ENCODE results near the gene HINT3.
A peak's percentile ranks its signal among the peaks of the same experiment; 100 is the strongest.

Gene HINT3

DNA sequence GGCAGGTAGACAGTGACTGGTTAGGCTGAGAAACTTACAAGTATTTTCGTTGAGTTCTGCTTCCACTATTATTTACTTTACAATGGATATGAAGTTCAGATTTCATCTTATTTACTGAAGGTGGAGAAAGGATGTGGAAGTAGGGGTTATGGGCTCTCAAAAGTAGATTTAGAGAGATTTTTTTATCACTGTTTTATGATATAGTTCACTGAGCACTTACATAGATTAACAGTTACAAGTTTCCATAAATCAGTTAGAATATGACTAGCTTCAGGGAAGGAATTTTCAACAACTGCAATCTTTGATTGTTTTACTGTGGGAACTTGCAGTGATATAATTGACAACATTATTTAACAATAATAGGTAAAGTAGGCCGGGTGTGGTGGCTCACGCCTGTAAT lies 22.5 kb downstream of the HINT3 start:
- no peak overlapping the region for H3K9ac ChIP-seq (ENCODE audit: low read length)
- DNase-seq: no peak
- no peak overlapping the region for H2BK120ac ChIP-seq (ENCODE audit: insufficient read depth, low read length, poor library complexity)
- no peak overlapping the region for H2BK5ac ChIP-seq (ENCODE audit: low read depth, low read length, poor library complexity)
- no peaks in the 10 kb centered on the region for H3K36me3 ChIP-seq (ENCODE audit: control insufficient read depth in 1 of 2, insufficient read depth in 2 of 2, low read length in 2 of 2)
- H4K12ac ChIP-seq (ENCODE audit: low read depth, low read length): no peak overlapping the region
- no peaks in the 10 kb centered on the region for H3K9me3 ChIP-seq (ENCODE audit: insufficient read depth, low read depth, low read length)
- H3K18ac ChIP-seq (ENCODE audit: low read length): no peak overlapping the region
- H4K91ac ChIP-seq (ENCODE audit: low read depth, low read length): no peak overlapping the region
- no peak overlapping the region for H3K4me3 ChIP-seq (ENCODE audit: low read depth, low read length)
- H3K27me3 ChIP-seq (ENCODE audit: insufficient read depth, low read length): no peaks in the 10 kb centered on the region
- H3K14ac ChIP-seq (ENCODE audit: low read length): no peak overlapping the region
- no peak overlapping the region for H2AK5ac ChIP-seq (ENCODE audit: low read length)
- H3K27ac ChIP-seq (ENCODE audit: low read depth, low read length): no peak overlapping the region
- H4K8ac ChIP-seq (ENCODE audit: low read depth, low read length): no peak overlapping the region
- no peak overlapping the region for H3K4me2 ChIP-seq (ENCODE audit: low read length)
- no peak overlapping the region for H2BK12ac ChIP-seq (ENCODE audit: low read length)
- no peak overlapping the region for H3K4ac ChIP-seq (ENCODE audit: low read depth, low read length)
- H2AFZ ChIP-seq (ENCODE audit: insufficient read depth, low read length, poor library complexity): no peak overlapping the region
- no CpG with 5 or more reads among the region's 3 CpGs for WGBS (ENCODE audit: extremely low coverage, insufficient coverage, insufficient read length)
- H3K79me2 ChIP-seq (ENCODE audit: control insufficient read depth, insufficient read depth, low read length, poor library complexity): no peaks in the 10 kb centered on the region
- no peaks in the 10 kb centered on the region for H3K4me1 ChIP-seq (ENCODE audit: control insufficient read depth in 1 of 2, insufficient read depth in 2 of 2, low read length in 2 of 2)
- H3K79me1 ChIP-seq (ENCODE audit: low read length): no peaks in the 10 kb centered on the region
- no peak overlapping the region for H3K23ac ChIP-seq (ENCODE audit: low read length)

DNA sequence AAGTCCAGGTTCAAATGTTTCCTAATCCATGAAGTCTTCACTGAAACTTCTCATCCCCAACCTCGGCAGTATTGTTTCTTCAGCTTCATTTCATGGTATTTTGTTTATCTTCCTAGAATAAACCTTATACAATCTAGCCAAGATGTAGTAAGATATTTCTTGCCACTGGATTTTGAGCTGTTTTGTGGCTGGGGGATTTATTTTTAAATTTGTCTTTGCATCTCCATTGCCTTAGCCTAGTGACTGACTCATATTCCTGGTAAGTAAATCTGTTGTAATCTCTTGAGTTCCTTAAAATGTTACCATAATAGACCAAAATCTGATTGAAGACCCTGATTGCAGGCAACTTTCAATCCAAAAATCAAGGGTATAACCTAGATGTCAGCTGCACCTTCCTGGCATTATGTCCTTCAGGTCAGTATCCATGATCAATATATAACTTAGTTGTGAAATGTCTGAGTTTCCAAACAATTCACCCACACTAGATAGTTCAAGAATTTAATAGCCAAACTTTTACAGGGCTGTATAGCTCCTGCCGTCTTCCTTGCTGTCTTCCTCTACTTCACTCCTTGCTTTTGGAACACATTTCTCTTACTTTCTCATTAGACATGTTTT lies 25.1 kb downstream of the HINT3 start:
- no peak for DNase-seq
- Histone ChIP-seq H3K4me3 (ENCODE audit: low read depth, low read length) (no peak overlapping the region), H3K27me3 (ENCODE audit: insufficient read depth, low read length) (no peaks in the 10 kb centered on the region), H3K9ac (ENCODE audit: low read length) (no peak overlapping the region), H3K9me3 (ENCODE audit: insufficient read depth, low read depth, low read length) (no peaks in the 10 kb centered on the region), H2BK12ac (ENCODE audit: low read length) (no peak overlapping the region), H2AK5ac (ENCODE audit: low read length) (no peak overlapping the region), H2BK5ac (ENCODE audit: low read depth, low read length, poor library complexity) (no peak overlapping the region), H3K4ac (ENCODE audit: low read depth, low read length) (no peak overlapping the region), H2BK120ac (ENCODE audit: insufficient read depth, low read length, poor library complexity) (no peak overlapping the region), H4K12ac (ENCODE audit: low read depth, low read length) (no peak overlapping the region), H3K18ac (ENCODE audit: low read length) (no peak overlapping the region), H3K23ac (ENCODE audit: low read length) (no peak overlapping the region), H4K91ac (ENCODE audit: low read depth, low read length) (no peak overlapping the region), H3K36me3 (ENCODE audit: control insufficient read depth in 1 of 2, insufficient read depth in 2 of 2, low read length in 2 of 2) (no peaks in the 10 kb centered on the region), H3K79me1 (ENCODE audit: low read length) (peaks cover 3% of the 10 kb centered on the region), H3K4me2 (ENCODE audit: low read length) (no peak overlapping the region), H3K27ac (ENCODE audit: low read depth, low read length) (no peak overlapping the region), H2AFZ (ENCODE audit: insufficient read depth, low read length, poor library complexity) (no peak overlapping the region), H3K4me1 (ENCODE audit: control insufficient read depth in 1 of 2, insufficient read depth in 2 of 2, low read length in 2 of 2) (peaks cover 0 to 3% of the 10 kb centered on the region in 2 experiments), H4K8ac (ENCODE audit: low read depth, low read length) (no peak overlapping the region), H3K14ac (ENCODE audit: low read length) (no peak overlapping the region), H3K79me2 (ENCODE audit: control insufficient read depth, insufficient read depth, low read length, poor library complexity) (peaks cover 3% of the 10 kb centered on the region)
- no CpG with 5 or more reads among the region's 2 CpGs for WGBS (ENCODE audit: extremely low coverage, insufficient coverage, insufficient read length)

DNA sequence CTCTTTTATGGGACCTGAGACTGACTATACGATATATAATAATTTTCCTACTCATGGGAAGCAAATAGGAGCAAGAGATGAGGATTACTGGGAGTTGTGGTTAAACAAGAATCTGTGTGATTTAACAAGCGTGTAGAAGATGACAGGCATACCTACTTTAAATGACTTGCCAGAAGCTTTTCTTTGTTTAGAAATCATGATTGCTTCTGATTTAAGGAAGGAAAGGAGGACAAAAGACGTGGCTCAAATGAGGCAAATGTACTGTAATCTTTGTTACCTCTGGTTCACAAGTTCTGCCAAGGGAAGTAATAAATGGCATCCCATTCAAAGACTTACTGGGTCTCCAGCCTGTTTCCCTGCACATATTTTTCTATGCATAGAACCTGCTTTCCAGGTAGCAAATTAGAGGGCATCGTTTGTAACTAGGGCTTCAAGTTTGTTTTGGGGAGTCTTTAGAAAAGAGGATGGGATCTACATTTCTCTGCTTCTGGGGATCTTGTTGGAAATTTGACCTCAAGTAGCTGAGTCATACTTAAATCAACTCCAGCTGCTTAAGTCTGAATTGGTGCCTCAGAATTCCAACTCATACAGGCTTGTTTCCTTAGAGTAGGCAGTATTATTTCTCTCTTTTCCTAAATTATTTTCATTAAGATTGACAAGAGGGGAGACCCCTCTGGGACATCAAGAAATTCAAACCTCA lies 26.8 kb downstream of the HINT3 start:
- peaks cover 5% of the 10 kb centered on the region for H3K79me2 ChIP-seq (ENCODE audit: control insufficient read depth, insufficient read depth, low read length, poor library complexity)
- H3K27ac ChIP-seq (ENCODE audit: low read depth, low read length): no peak overlapping the region
- H4K12ac ChIP-seq (ENCODE audit: low read depth, low read length): no peak overlapping the region
- H2AFZ ChIP-seq (ENCODE audit: insufficient read depth, low read length, poor library complexity): no peak overlapping the region
- whole genome bisulfite sequencing (ENCODE audit: extremely low coverage, insufficient coverage, insufficient read length): no CpG with 5 or more reads among the region's 4 CpGs
- peak overlapping the region; percentile 49 for H3K23ac ChIP-seq (ENCODE audit: low read length)
- H3K4ac ChIP-seq (ENCODE audit: low read depth, low read length): no peak overlapping the region
- H4K8ac ChIP-seq (ENCODE audit: low read depth, low read length): no peak overlapping the region
- H3K9me3 ChIP-seq (ENCODE audit: insufficient read depth, low read depth, low read length): no peaks in the 10 kb centered on the region
- peaks cover 0 to 3% of the 10 kb centered on the region in 2 experiments for H3K4me1 ChIP-seq (ENCODE audit: control insufficient read depth in 1 of 2, insufficient read depth in 2 of 2, low read length in 2 of 2)
- H2AK5ac ChIP-seq (ENCODE audit: low read length): no peak overlapping the region
- no peak overlapping the region for H3K4me3 ChIP-seq (ENCODE audit: low read depth, low read length)
- H4K91ac ChIP-seq (ENCODE audit: low read depth, low read length): no peak overlapping the region
- no peak overlapping the region for H3K14ac ChIP-seq (ENCODE audit: low read length)
- H3K27me3 ChIP-seq (ENCODE audit: insufficient read depth, low read length): no peaks in the 10 kb centered on the region
- no peak for DNase-seq
- no peak overlapping the region for H2BK120ac ChIP-seq (ENCODE audit: insufficient read depth, low read length, poor library complexity)
- H3K36me3 ChIP-seq (ENCODE audit: control insufficient read depth in 1 of 2, insufficient read depth in 2 of 2, low read length in 2 of 2): no peaks in the 10 kb centered on the region
- H3K4me2 ChIP-seq (ENCODE audit: low read length): no peak overlapping the region
- H3K9ac ChIP-seq (ENCODE audit: low read length): no peak overlapping the region
- H2BK5ac ChIP-seq (ENCODE audit: low read depth, low read length, poor library complexity): no peak overlapping the region
- no peak overlapping the region for H3K18ac ChIP-seq (ENCODE audit: low read length)
- H2BK12ac ChIP-seq (ENCODE audit: low read length): no peak overlapping the region
- peaks cover 5% of the 10 kb centered on the region for H3K79me1 ChIP-seq (ENCODE audit: low read length)

DNA sequence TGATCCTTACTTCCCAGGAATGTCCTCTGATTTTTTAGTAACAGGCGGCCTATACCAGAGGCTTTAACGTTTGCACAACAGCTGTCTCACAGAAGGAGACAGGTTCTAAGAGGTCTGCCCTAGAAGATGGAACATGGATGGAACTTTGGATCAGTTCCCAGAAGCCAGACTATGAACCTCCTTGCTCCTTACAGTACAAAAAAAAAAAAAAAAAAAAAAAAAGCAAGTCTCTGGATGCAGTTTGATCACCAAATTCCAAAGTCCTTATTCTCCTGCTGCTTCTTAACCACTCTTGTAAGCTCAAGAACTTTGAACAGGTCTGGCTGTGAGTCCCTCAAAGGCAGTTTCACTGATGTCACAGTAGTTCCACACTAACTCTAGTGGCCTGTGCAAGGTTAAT lies 27.7 kb downstream of the HINT3 start:
- H4K91ac ChIP-seq (ENCODE audit: low read depth, low read length): no peak overlapping the region
- no peak overlapping the region for H3K4me2 ChIP-seq (ENCODE audit: low read length)
- H2AK5ac ChIP-seq (ENCODE audit: low read length): no peak overlapping the region
- H3K36me3 ChIP-seq (ENCODE audit: control insufficient read depth in 1 of 2, insufficient read depth in 2 of 2, low read length in 2 of 2): no peaks in the 10 kb centered on the region
- H3K4me3 ChIP-seq (ENCODE audit: low read depth, low read length): no peak overlapping the region
- H3K9me3 ChIP-seq (ENCODE audit: insufficient read depth, low read depth, low read length): no peaks in the 10 kb centered on the region
- DNase-seq: no peak
- no peak overlapping the region for H3K14ac ChIP-seq (ENCODE audit: low read length)
- H4K8ac ChIP-seq (ENCODE audit: low read depth, low read length): no peak overlapping the region
- H3K79me1 ChIP-seq (ENCODE audit: low read length): peaks cover 5% of the 10 kb centered on the region
- H3K4ac ChIP-seq (ENCODE audit: low read depth, low read length): no peak overlapping the region
- H3K27ac ChIP-seq (ENCODE audit: low read depth, low read length): no peak overlapping the region
- no peak overlapping the region for H2AFZ ChIP-seq (ENCODE audit: insufficient read depth, low read length, poor library complexity)
- no peak overlapping the region for H3K9ac ChIP-seq (ENCODE audit: low read length)
- no peak overlapping the region for H2BK12ac ChIP-seq (ENCODE audit: low read length)
- peaks cover 0 to 3% of the 10 kb centered on the region in 2 experiments for H3K4me1 ChIP-seq (ENCODE audit: control insufficient read depth in 1 of 2, insufficient read depth in 2 of 2, low read length in 2 of 2)
- H3K23ac ChIP-seq (ENCODE audit: low read length): no peak overlapping the region
- no peaks in the 10 kb centered on the region for H3K27me3 ChIP-seq (ENCODE audit: insufficient read depth, low read length)
- H2BK120ac ChIP-seq (ENCODE audit: insufficient read depth, low read length, poor library complexity): no peak overlapping the region
- peaks cover 5% of the 10 kb centered on the region for H3K79me2 ChIP-seq (ENCODE audit: control insufficient read depth, insufficient read depth, low read length, poor library complexity)
- no peak overlapping the region for H3K18ac ChIP-seq (ENCODE audit: low read length)
- H4K12ac ChIP-seq (ENCODE audit: low read depth, low read length): no peak overlapping the region
- WGBS (ENCODE audit: extremely low coverage, insufficient coverage, insufficient read length): no CpG with 5 or more reads among the region's 2 CpGs
- H2BK5ac ChIP-seq (ENCODE audit: low read depth, low read length, poor library complexity): no peak overlapping the region
